Stimulated activated naive CD4-positive, alpha-beta T cell treated with Interleukin-2 at 50 U/mL for 16 hours (primary cell): Measurements from ENCODE around the gene PDCD11.

Source experiments
- DNase-seq: peaks from one replicate; lab custom pipeline; 2025; lab: John Stamatoyannopoulos, UW

Gene PDCD11

DNA sequence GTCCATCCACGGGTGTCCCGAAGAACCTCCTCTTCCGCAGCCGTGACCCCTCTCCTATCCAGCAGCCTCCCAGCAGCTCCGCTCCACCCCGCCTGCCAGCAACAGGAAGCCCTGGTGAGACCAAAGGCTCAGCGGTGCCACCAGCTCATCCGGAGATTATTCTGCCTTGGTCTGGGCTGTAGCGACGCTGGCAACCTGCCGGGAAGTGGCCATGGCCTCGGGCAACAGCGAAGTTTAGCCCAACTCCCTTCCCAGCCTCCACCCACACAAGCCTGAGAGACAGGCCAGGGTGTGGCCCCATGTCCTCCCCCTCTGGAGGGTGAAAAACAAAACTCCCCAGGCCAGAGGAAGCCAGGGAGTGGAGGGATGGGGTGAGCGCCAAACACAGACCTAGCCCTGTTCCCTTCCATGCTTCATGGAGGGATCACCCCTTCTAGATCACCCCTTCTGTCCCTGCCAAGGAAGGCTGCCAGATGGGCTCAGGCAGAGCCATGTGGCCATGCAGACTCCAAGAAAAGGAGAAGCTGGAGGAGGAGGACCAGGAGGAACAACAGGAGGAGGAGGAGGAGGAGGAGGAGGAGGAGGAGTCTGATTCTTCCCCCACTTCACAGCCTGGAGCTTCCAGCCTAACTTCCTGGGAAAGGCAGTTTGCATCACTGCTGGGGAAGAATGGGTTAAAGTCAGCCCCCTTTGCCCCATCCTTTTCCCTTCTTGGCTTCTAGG, 54.8 kb downstream of the PDCD11 start:
- DNase-seq = peak; percentile 37

GRCh38 chr10:103451831-103452505, 55.5 kb downstream of the PDCD11 start, which contains the start of gene CALHM2:
TSS of gene CALHM2 (minus strand) at chr10:103452370. CDS start at chr10:103449941, 2,429 bp downstream.
- peak; percentile 62 for DNase-seq

GRCh38 chr10:103452506-103453230, 56.2 kb downstream of the PDCD11 start:
- DNase-seq = no peak

- DNase-seq = no peak
These were observed 57.6 kb downstream of the PDCD11 start for GRCh38 chr10:103454026-103454425.

- no peak for DNase-seq
These were observed 58.8 kb downstream of the PDCD11 start for GRCh38 chr10:103455235-103455634.

GRCh38 chr10:103456074-103456660, 59.7 kb downstream of the PDCD11 start:
- no peak for DNase-seq

DNA sequence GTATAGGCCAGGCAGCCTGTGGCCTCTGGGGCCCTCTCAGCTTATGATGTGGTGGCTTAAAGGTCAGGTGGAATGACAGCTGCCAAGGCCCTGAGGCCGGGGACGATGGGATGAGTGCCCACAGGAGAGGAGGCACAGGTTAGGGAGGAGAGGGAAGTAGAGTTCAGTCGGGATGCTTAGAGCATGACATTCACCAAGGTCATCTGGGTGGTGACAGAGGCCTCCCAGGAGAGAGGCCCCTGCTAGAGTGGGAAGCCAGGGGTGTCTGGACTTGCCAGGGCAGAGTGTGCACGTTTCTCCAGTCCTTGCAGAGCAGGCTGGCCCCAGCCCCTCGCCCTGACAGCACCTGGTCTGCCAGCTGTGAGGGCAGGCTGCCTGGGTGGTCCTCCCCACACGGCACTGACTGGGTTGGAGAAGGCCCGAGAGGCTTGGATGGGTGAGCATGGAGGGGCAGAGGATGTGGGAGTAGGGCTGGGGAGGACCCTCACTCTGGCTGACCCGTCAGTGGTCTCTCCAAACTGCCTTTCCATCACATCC, 60.8 kb downstream of the PDCD11 start:
- DNase-seq = no peak

- no peak for DNase-seq
These were observed 61.6 kb downstream of the PDCD11 start for GRCh38 chr10:103457896-103458583.

GRCh38 chr10:103458720-103459119, 62.3 kb downstream of the PDCD11 start, which contains the start of gene CALHM1:
TSS of gene CALHM1 (minus strand) at chr10:103458900. CDS start at chr10:103458751, 149 bp downstream.
- DNase-seq = no peak

DNA sequence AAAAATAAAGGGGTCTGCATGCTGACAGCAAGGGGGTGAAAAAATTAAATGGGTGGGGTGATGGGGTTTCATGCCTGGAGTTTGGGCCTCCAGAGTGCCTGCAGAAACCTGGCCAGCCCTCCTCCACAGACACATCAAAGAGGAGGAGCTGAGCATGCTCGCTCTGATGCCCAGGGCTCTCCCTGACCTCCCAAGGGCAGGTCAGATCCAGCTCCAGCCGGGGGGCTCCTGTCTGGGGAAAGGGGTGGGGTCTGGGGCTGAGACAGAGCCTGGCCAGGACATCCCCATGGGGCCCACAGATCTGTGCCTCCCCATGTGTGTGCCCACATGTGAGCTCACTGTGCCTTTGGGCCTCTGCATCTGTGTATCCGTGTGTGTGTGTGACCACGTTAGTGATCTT, 63.2 kb downstream of the PDCD11 start:
- DNase-seq = no peak

DNA sequence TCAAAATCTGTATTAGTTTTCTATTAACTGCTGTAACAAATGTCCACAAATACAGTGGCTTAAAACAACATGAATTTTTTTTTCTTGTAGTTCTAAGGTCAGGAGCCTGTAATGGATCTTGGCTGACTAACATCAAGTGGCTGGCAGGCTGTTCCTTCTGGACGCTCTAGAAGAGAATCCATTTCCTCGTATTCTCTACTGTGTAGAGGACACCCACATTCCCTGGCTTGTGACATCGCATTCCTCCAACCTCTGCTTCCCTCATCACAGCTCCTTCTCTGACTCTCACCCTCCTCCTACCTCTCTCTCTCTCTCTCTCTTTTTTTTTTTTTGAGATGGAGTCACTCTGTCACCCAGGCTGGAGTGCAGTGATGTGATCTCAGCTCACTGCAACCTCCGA, 67.1 kb downstream of the PDCD11 start:
- DNase-seq = no peak

DNA sequence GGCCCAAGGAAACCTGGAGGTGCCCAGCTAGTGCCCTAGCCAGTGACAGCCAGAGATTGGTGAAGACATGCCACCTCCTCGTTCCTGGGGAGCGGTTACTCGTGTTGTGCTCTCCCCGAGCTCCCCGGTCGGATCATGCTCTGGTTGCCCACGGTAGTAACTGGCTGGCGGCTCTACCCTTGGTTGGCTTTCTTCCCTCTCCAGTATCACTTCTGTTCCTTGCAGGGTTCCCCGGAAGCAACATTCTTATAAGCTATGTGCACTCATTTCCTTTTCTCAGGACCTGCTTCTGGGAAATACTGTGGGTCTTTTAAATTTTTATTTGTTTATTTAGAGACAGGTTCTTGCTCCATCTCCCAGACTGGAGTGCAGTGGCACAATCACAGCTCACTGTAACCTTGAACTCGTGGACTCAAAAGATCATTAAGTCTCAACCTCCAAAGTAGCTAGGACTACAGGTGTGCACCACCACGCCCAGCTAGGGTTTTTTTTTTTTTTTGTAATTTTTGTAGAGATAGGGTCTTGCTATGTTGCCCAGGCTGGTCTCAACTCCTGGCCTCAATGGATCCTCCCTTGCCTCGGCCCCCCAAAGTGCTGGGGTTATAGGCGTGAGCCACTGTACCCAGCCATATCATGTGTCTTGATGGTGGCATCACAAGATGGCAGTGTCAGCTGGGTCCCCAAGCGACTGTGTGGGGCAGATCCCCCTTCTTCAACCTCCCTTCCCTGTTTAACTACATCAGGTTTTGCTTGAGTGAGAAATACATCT, 69.2 kb downstream of the PDCD11 start:
- no peak for DNase-seq

- DNase-seq = no peak
These were observed 70.3 kb downstream of the PDCD11 start for GRCh38 chr10:103466734-103467133.

- no peak for DNase-seq
These were observed 71.0 kb downstream of the PDCD11 start for GRCh38 chr10:103467406-103467805.

- no peak for DNase-seq
These were observed 72.8 kb downstream of the PDCD11 start for GRCh38 chr10:103469201-103469600.

GRCh38 chr10:103470761-103471653, 74.6 kb downstream of the PDCD11 start:
- peak; percentile 68 for DNase-seq

DNA sequence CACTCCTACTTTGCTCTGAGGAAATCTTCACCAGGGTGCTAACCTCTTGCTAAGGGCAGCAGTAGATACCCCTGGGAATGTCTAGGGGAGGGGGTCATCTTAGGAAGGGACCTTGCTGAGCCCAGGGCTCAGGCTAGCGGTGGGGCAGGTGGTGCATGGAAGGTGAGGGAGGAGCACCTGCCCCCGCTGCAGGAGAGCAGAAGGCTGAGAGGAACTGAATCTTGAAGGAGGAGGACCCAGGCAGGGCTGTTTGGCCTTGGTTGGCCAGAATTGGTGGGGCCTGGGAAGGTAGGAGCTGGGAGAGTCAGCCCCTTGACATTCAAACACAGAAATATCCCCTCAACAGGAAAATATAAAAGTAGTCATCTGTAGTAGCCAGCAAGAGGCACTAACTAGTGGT, 75.6 kb downstream of the PDCD11 start:
- DNase-seq = no peak

- no peak for DNase-seq
These were observed 76.8 kb downstream of the PDCD11 start for GRCh38 chr10:103473261-103473671.

DNA sequence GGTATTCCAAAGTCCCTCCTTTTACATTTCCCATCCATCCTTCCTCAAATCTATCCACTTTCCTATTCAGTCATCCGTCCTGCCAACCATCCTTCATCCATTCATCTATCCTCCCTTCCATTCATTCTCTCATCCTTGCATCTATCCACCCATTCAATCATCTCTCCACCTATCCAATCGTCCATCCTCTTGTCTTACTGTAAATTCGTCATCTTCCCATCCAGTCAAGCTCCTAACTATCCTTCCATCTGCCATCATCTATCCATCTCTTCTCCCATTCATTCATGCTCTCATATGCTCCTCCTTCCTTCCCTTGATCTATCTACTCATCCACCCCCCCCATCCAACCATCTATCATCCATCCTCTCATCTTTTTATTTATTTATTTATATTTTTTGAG, 77.7 kb downstream of the PDCD11 start:
- no peak for DNase-seq

GRCh38 chr10:103475437-103475836, 79.0 kb downstream of the PDCD11 start:
- DNase-seq = no peak
